ENCODE results near the gene EEF2KMT.
"Not testable (repeated sequence)": the region's sequence is repeated elsewhere in the genome, so short reads cannot be mapped to it uniquely, and the experiment has no call there.

- not testable (repeated sequence) for TF ChIP-seq POLR2AphosphoS5, EP300, POLR2A (IDR thresholded peaks at IDR 0.05)
- TF ChIP-seq CTCF (IDR thresholded peaks at IDR 0.05) = peak; percentile 17 to 35
Measured at GRCh38 chr16:5084802-5085201, 12.8 kb downstream of the EEF2KMT start.
